Gastrocnemius medialis (tissue), 4 donors: Measurements from ENCODE around the gene FGD5.

Source experiments
- CTCF ChIP-seq, 5 experiments: fragments of 450-650 bp in 3 of 5; fragments of 200-600 bp in 2 of 5; sonication (generic) in 2 of 5; IDR thresholded peaks in 4 of 5; conservative IDR thresholded peaks in 1 of 5; 1 replicate in 4 of 5; 2 replicates in 1 of 5; pipeline ENCODE4 v1.5.1; 2016 to 2019; ENCODE audit warnings: antibody characterized with exemption in 5 of 5, mild to moderate bottlenecking in 3 of 5, moderate library complexity in 3 of 5
- POLR2A ChIP-seq, 2 donors: fragments of 450-650 bp; IDR thresholded peaks; one replicate each; pipeline ENCODE4 v1.6.1; 2017; ENCODE audit warnings: antibody characterized with exemption in 2 of 2, mild to moderate bottlenecking in 2 of 2, moderate library complexity in 2 of 2

GRCh38 chr3:14923476-14923875, 104.7 kb downstream of the FGD5 start:
- TF ChIP-seq CTCF (IDR thresholded peaks at IDR 0.05 in 4 of 5, conservative IDR thresholded peaks at IDR 0.05 in 1 of 5) (no peak), POLR2A (IDR thresholded peaks at IDR 0.05) (no peak)
